Glomerular visceral epithelial cell (primary cell): ENCODE measurements around the gene KAT14.
"Not testable (repeated sequence)": the region's sequence is repeated elsewhere in the genome, so short reads cannot be mapped to it uniquely, and the experiment has no call there.

Source experiments
- DNase-seq: peaks from one replicate; pipeline ENCODE4 v3.0.0-alpha.2; 2016; ENCODE audit errors: extremely low spot score

KAT14 gene

GRCh38 chr20:18218280-18218679 is 80.6 kb downstream of the KAT14 start:
- no peak for DNase-seq

DNA sequence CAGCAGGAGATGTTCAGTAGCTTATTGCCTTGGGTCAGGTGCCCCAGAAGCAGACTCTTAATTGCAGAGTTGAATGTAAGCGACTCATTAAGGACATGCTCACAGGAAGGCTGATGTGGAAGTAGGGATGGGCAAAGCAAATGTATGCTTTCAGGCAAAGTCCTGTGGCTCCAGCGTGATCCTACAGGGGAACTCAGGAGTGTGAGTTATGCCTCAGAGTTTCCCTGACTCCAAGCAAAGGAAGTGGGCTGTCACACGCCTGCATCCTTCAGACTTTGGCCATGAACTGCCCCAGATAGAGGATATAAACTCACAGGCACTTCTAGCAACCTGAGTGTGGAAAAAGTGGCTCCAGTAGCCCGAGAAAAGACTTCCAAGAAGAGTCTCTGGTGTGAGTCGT is 85.7 kb downstream of the KAT14 start:
- no peak for DNase-seq

DNA sequence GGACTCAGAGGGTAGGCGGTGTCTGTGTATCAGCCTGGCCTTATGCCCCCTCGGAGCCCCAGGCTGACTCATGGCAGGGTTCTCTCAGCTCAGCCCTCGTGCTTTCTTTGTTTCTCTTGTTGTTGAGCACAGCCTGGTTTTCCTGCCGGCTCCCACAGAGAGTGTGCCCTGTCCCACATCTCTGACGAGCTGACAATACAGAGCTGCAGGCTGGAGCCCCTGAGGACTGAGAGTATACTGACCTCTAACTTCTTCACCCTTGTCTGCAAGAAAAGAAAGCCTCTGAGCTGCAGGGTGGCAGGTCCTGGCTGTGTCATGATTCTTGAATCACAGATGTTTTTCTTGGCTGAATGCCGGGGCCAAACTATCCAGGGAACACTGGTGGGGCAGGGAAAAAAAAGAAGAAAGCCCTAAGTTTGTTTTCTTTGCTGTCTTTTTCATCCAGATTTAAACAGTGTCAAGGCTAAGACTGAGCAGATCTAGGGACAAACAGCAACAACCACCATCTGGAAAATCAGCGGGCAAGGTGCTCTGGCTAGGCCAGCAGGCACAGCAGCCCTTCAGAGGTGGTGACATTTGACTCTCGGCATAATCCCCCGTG is 87.4 kb downstream of the KAT14 start:
- peak; percentile 73 for DNase-seq

DNA sequence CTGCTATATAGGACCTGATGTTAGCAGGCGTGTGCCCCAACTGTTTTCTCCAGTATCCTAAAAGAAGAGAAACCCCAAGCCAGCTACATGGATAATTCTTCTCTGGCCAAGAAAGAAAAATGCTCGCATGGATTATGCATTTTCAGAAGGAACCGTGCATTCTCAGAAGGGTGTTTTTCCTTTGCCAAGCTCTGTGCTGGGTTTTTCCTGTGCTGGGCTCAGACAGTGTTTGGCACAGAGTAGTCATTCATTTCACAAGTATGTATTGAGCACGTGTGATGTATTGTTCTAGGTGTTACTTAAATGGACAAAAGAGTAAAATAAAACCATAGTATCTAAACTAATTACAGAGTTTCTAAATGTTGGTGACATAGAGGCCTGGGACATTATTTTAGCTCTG is 88.0 kb downstream of the KAT14 start:
- DNase-seq, result no peak

- DNase-seq, result not testable (repeated sequence)
These were observed 89.1 kb downstream of the KAT14 start for GRCh38 chr20:18226741-18227140.

DNA sequence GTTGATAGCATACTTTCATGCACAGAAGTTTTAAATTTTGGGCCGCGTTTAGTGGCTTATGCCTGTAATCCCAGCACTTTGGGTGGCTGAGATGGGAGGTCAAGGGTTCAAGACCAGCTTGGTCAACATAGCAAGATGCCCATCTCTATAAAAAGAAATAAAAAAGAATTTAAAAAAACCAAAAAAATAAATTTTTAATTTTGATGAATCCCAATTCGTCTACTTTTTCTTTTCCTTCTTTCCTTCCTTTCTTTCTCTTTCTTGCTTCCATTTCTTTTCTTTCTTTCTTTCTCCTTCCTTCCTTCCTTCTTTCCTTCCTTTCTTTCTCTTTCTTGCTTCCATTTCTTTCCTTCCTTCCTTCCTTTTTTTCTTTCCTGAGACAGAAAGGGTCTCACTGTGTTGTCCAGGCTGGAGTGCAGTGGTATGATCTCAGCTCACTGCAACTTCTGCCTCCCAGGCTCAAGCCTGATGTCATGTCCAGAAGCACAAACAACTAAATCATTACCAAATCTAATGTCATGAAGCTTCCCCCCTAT is 95.8 kb downstream of the KAT14 start:
- no peak for DNase-seq
